Superior temporal gyrus (tissue), 1 donor: ENCODE measurements around the gene ZBTB1.
"Not testable (repeated sequence)": the region's sequence is repeated elsewhere in the genome, so short reads cannot be mapped to it uniquely, and the experiment has no call there.

Experiments
- DNase-seq: peaks from one replicate; pipeline ENCODE4 v3.0.0-alpha.2; 2016; ENCODE audit errors: extremely low spot score

ZBTB1 gene

GRCh38 chr14:64496764-64497163 is 7.8 kb upstream of the ZBTB1 start:
- no peak for DNase-seq

- no peak for DNase-seq
Observed at GRCh38 chr14:64500088-64500487, 4.5 kb upstream of the ZBTB1 start.

- DNase-seq, result no peak
Observed at GRCh38 chr14:64501411-64502171, 3.0 kb upstream of the ZBTB1 start.

GRCh38 chr14:64502456-64502855 is 2.1 kb upstream of the ZBTB1 start:
- DNase-seq, result no peak

GRCh38 chr14:64502887-64503433 is 1.6 kb upstream of the ZBTB1 start:
- DNase-seq, result peak; percentile 51

- DNase-seq, result peak; percentile 90
Observed at GRCh38 chr14:64503434-64504309, 898 bp upstream of the ZBTB1 start, which contains the start of gene ZBTB25. TSS of gene ZBTB25 (minus strand) at chr14:64503838. CDS start at chr14:64490533, 13,305 bp downstream.

GRCh38 chr14:64504897-64505794 is 576 bp downstream of the ZBTB1 start:
- DNase-seq, result peak; percentile 82

GRCh38 chr14:64506721-64507120 is 2.2 kb downstream of the ZBTB1 start:
- DNase-seq, result no peak

- no peak for DNase-seq
Observed at GRCh38 chr14:64507376-64508156, 3.0 kb downstream of the ZBTB1 start.

- no peak for DNase-seq
Observed at GRCh38 chr14:64508215-64508776, 3.7 kb downstream of the ZBTB1 start.

GRCh38 chr14:64509036-64509435 is 4.5 kb downstream of the ZBTB1 start:
- DNase-seq, result no peak

GRCh38 chr14:64510825-64511671 is 6.5 kb downstream of the ZBTB1 start:
- DNase-seq, result peak; percentile 96

GRCh38 chr14:64513271-64513670 is 8.7 kb downstream of the ZBTB1 start:
- no peak for DNase-seq

- DNase-seq, result no peak
Observed at GRCh38 chr14:64515053-64515452, 10.5 kb downstream of the ZBTB1 start.

- DNase-seq, result no peak
Observed at GRCh38 chr14:64516969-64517368, 12.4 kb downstream of the ZBTB1 start.

GRCh38 chr14:64517667-64518066 is 13.1 kb downstream of the ZBTB1 start:
- DNase-seq, result not testable (repeated sequence)

- DNase-seq, result no peak
Observed at GRCh38 chr14:64518229-64518628, 13.7 kb downstream of the ZBTB1 start.

GRCh38 chr14:64520699-64521098 is 16.1 kb downstream of the ZBTB1 start:
- no peak for DNase-seq

- DNase-seq, result no peak
Observed at GRCh38 chr14:64522591-64523355, 18.2 kb downstream of the ZBTB1 start.
